HG02678 (cell line): ENCODE data around the gene RNASEH1.

Experiments used
- ATAC-seq: cut with Tn5 transposase; IDR thresholded peaks from one replicate; pipeline ENCODE4 v1.9.1; 2021; ENCODE audit warnings: mild to moderate bottlenecking, moderate library complexity; ENCODE audit not compliant: unreplicated experiment

RNASEH1 gene

DNA sequence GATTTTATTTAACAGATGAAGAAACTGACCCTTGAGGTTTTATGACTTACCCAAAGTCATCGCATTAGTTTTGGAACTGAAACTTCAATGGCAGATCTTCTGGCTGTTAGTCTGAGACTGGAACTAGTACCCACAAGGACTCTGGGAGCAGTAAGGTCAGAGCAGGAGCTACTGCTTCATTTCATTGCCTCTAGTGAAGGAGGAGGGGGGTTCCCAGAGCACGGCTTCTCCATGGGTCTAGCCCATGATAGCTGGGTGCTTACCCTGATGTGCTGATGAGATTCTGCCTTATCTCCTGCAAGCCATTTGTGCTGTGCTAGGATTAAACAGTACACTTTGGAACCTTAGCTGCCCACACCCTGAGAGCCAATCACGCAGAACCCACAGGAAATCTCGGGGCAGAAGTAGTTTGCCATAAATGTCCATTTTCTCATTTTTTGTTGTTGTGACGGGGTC lies 5.4 kb upstream of the RNASEH1 start:
- ATAC-seq: peak; percentile 59

DNA sequence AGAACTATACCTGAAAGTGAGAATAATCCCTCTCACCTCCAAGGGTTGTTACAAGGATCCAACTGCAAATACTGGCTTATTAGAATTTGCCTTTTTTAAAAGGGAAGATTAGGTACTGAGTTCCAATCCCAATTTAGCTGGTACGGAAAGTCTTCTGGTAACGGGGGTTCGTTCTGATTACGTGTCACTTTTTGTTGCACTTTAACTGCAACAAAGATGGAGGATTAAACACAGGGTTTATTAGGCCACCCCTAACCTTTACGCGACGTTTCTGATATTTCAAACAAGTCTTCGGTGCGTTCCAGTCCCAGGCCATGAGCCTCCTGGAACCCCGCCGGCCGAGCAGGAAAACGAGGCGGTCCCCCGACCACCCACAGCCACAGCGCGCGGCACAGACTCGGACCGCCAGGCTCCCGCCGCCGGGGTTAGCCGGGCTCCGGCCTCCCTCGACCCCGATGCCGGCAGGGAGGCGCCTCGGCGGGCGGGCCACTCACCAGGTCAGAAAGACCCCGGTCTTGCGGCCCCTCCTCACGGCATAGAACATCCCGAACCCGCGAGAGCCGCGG lies 411 bp downstream of the RNASEH1 start:
- peak; percentile 22 for ATAC-seq

DNA sequence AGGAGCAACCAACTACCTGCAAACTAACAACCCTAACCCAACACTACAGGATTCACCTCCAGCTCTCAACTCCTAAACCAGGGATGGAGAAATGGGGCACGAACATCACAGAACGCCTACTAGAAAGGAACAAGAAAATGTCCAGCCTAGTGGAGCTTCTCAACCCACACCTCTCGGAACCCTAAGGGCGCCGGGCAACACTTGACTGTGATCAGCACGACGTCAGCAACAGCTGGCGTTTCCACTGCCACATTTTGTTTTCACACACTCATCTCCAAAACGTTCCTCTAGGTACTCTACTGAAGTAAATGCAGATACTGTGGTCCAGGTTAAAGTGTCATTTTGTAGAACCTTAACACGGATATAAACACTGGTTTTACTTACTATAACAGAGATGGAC lies 4.2 kb downstream of the RNASEH1 start:
- no peak for ATAC-seq

DNA sequence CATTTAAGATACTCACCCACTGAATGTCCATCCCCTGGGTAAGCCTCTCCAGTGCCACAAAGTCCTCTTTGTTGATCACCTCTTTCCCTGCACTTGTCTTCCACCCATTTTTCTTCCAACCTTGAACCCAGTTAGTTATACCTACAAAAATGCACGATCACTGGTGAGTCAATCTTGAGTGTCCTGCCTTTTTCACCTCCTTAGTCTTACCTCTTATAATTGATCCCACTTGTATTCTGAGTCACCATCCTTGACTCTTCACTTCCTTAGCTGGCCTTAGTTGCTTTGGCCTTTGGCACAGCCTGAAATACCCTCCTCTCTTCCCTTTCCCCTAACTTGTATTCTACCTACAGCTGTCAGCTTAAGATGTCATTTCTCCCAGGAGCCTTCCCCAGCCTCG lies 10.2 kb downstream of the RNASEH1 start:
- no peak for ATAC-seq

DNA sequence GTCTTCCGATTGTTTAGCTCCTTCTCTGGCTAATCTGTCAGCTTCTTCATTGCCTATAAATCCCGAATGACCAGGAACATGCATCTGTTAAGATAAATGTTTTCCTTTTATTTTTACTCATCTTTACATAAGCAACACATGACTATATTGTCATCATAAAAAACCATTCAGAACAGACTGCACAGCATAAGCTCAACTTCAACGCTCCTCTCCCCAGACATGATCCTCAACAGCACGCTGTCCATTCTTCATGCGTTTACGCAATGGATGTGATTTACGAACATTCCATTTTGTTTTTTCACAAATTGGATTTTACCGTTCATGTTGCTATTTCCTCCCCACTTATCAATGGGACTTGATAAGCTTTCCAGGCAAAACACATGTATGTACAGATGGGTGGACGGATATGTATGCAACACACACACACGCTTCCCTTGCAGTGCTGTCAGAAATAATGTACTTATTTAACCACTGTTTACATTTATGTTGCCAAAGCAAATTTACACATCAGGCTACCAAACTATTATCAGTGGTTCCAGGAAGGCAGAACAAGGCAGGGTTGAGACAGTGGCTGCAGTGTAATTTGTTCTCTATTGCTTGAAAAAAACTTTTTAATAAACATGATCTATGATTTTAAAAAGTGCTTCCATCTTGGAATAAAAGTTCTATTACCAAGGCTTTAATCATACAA lies 12.2 kb downstream of the RNASEH1 start:
- no peak for ATAC-seq

DNA sequence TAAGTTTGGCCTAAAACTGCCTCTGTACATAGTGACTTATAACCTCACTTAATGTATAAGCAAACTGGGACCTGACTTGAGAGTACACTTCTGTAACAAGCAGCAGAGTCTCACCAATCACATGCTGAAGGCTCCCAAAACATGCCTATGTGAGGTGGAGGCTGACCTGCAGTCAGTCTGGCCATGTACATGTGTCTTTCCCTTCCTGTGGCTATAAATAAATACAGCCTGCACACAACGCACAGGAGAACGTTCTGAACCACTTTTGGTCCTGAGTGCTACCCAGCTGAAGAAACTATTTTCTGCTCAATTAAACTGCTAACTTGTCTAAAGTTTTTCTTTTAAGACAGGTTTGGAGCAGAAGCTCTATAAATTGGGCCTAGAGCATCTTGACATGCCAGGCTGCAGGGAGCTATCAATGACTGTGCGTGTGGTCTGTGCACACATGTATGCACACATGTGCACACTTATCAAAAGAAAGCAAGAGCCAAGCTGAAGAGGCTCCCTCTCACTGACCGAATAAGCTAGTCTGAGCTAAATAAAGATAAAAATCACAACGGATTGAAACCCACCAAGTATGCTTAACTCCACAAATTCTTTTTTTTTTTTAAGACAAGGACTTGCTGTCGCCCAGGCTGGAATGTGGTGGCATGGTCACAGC lies 15.0 kb downstream of the RNASEH1 start:
- no peak for ATAC-seq

DNA sequence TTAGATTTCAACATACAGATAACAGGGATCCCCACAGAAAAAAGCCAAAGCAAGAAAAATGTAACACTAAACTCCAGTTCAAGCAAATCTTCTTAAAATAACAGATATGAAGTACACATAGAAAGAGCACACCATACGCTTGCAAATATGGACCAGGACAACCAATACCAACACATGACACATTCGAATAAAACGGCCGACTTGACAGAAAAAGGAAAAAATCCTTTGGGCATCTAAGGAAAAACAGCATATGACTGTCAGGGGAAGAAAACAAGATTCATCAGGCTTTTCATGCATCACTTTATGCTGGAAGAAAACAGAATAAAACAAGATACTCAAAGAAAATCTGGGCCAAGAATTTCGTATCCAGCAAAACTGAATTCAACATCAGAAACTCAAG lies 16.0 kb downstream of the RNASEH1 start:
- no peak for ATAC-seq

DNA sequence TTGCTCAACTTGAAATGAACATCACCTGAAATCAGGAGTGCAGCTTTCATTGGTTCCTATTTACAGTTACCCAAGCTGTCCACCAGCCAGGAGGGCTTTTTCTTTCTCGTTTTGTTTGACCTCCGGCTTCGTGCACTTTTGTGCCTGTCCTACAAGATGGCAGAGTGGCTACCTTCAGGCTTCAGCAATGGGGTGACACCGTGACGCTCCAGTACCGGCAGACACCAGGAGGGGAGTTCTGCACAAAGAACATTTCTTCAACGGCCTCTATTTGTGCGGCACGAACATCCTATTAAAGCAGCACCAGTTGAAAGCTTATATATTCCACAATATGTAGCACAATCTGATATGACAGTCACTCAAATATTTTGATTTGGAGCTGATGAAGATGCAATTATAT lies 18.3 kb downstream of the RNASEH1 start:
- no peak for ATAC-seq

DNA sequence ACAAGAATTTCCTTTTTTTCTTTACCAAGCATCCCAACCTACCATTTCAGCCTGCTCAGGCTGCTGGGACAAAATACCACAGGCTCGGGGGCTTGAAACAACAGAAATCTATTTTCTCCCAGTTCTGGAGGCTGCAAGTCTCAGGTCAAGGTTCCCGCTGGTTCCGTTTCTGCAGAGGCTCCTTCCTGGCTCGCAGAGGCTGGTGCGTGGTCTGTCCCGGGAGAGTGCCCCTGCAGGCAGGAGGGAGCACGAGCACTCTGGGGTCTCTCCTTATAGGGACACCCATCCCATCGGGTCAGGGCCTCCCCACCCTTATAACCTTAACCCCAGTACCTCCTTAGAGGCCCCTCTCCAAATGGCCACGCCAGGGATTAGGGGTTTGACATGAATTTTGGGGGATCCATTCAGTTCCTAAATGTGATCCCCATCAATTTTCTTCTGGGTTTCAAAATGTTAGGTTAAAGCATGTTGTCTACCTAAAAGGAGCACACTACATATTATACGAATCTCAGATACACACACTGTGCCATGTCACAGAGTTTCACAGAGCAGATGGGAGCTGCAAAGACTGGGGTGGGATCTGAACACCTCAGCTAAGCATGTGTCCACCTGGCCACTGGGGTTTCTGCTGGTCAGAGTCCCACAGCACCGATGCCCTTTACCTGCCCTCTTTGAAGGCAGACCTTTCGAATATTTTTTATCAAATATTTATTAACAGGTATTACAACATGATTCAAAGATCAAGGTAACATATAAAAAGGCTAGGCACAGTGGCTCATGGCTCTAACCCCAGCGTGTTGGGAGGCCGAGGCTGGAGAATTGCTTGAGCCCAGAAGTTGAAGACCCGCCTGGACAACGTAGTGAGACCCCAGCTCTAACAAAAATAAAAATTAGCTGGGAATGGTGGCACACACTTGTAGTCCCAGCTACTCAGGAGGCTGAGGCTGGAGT lies 21.2 kb downstream of the RNASEH1 start:
- peak; percentile 66 for ATAC-seq

DNA sequence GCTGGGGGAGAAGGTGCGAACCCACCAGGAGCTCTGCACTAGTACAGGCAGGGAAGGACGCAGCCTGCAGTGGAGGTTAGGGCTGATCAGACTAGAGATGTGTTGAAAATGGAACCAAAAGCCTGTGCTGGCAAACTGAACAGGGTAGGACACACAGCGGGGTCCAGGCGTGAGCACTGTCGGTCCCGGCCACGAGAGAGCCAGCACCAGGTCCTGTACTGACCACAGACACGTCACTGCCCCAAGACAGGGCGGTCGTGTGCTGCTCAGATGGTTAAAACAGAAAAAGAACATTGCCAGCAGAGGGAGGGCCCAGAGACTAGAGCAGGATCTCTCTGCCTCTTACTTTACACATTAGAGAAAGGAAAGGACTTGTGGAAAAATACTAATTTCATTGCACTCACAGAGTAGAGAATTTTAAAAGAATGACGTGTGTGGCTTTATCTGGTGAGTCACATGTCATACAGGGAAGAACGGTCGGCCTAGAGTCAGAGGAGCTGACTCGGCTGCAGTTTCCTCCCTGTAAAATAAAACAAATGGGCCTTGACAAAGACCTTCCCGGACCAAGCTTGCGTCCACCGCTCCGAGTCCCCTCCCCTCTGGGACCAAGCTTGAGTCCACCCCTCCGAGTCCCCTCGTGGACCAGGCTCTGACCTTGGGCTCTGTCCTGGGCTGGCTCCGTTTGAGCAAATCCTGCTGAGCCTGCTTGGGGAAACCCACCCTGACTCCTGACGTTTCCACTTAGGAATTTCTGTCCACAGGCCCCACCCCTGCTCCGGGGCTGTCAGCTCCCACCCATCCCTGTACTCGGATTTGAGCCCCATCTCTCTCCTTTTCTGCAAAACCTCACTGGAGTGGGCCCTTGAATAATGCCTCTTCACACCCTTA lies 22.1 kb downstream of the RNASEH1 start:
- peak; percentile 68 for ATAC-seq

DNA sequence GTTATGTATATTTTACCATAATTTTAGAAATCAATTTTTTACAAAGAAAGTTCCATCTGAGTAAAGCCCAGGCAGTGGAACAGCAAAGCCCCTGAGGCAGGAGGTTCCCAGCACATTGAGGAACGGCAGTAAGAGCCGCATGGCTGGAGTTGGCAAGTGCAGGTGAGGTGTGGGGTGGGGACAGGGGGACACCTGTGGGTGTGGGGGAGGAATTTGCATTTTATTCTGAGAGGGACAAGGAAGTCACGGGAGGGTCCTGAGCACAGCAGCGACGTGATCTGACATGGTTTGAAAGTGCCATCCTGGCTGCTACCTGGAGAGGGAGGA lies 22.7 kb downstream of the RNASEH1 start:
- ATAC-seq: peak; percentile 8

DNA sequence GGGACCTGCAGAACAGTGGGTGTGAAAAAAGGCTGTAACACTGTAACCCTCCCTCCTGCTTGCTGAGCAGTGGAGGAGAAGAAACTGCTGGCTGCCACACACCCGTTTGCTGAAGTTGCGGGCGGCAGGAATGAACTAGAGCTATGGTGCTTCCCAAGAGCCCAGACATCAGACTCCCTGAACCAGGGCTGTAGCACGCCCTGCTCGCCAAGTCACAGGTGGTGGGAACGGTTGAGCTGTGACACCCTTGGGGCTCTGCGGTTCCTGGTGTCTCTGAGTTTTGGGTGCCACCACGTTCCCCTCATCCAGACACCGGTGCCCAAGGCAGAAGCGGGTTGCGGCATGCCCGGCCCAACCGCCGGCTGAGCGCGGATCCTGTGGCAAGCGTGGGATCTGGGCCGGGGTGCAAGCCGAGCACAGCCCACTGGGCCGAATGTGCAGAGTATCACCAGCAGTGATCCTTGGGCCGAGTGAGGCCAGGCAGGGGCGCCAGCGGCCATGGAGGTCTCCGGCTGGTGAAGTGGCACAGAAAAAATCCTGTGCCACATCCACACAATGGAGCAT lies 23.8 kb downstream of the RNASEH1 start:
- ATAC-seq: no peak

DNA sequence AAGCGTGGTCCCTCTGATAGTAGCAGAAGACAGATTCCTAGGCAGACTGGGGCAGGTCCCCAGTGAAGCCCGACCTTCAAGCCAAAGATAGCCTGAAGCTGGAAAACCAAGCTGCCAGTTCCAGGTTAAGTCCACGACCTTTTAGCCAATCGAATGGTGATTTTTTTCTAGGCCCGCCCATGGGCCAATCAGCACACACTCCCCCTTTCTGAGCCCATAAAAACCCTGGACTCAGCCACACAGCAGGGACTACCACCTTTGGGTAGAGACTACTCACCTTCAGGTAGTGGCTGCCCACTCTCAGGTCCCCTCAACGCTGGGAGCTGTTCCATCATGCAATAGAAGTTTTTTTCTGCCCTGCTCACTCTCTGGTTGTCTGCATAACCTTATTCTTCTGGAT lies 24.3 kb downstream of the RNASEH1 start:
- no peak for ATAC-seq

DNA sequence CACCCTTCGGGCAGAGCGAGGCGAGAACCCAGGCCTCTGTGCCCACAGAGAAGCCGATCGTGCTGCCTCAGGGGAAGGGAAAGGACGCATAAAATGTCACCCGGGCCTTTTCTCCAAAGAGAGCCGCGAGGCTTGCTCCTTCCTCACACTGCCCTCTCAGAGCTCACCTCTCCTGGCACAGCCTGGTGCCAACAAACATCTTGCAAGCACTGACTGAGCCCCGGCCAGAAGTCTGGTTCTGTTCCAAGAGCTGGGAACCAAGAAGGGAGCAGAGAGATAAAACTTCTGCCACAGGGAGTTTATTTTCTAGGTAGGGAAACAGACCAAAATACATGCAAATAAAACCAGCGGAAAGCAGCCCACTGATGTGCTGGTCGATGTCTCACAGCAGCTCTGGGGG lies 25.2 kb downstream of the RNASEH1 start:
- no peak for ATAC-seq

DNA sequence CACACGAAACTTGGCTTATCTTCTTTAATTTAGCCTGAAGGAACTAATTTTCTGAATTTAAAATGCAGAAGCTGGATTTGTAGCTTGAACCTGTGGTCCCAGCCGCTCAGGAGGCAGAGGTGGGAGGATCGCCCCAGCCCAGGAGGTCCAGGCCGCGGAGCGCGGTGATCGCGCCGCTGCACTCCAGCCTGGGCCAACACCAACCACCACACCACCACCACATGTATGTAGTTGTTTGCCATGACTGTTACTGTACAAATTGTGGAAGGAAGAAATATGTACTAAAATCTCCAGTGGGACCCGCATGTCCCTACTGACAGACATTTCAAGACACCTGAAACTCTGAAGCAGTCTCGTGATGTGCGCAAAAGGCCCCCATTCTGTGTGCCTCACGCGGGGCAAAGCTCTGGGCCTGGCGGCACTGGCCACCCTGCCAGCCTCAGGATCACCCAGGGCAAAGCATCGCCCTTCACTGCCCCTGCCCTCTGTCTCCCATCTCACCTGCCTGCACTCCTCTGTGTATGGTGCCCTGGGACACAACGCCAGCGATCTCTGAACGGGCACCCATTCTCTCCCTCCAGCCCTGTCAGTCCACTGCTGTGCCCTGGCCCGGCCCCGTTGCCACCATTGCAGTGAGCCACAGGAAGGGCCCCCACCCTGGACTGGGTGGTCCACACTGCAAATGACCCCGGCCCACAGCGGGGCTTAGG lies 28.7 kb downstream of the RNASEH1 start:
- no peak for ATAC-seq

DNA sequence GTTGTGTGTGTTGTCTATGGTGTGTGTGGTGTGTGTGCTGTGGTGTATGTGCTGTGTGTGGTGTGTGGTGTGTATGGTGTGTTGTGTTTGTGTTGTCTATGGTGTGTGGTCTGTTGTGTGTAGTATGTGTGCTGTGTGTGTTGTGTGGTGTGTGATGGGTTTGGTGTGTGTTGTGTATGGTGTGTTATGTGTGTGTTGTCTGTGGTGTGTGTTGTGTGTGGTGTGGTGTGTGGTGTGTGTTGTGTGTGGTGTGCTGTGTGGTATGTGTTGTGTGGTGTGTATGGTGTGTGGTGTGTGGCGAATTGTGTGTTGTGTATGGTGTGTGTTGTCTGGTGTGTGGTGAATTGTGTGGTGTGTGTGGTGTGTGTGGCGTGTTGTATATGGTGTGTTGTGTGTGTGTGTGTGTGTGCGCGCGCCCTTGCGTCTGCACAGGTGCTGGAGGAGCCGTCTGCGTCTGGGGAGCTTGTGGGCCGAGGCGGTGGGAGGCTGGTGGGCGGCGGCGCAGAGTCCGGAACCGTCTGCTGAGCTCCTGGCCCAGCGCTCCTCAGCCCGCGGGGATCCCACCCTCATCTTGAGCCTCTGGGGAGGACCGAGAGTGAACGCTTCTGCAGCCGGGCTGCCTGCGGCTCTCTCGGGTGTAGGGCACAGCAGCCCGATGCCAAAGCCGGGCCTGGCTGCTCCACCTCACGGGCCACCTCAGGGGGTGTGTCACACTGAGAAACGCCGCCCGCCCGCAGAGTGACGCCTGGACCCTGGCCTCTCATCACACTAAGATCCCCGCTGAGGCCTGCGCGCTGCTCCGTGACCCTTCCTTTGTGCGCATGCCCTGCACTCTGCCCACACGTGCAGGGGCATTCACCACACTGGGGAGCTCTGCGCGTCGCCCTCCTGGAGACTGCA lies 30.0 kb downstream of the RNASEH1 start:
- no peak for ATAC-seq

DNA sequence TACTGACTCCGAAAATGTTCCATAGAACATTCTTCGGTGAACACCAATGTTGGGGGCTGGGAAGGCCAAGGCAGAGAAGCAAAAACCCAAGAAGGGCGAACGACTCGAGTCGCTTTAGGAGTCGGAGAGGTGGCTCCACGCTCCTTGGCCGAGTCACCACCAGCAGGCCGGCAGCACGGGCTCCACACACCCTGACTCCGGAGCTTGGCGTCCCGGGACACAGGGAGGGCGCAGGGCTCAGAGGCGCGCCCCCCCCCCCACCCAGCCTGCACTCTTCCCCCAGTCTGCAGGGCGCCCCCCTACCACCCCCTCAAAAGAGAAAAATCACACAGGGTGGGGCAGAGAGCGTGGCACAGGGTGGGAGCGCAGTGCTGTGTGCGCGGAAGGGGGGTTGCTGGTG lies 31.3 kb downstream of the RNASEH1 start:
- no peak for ATAC-seq

DNA sequence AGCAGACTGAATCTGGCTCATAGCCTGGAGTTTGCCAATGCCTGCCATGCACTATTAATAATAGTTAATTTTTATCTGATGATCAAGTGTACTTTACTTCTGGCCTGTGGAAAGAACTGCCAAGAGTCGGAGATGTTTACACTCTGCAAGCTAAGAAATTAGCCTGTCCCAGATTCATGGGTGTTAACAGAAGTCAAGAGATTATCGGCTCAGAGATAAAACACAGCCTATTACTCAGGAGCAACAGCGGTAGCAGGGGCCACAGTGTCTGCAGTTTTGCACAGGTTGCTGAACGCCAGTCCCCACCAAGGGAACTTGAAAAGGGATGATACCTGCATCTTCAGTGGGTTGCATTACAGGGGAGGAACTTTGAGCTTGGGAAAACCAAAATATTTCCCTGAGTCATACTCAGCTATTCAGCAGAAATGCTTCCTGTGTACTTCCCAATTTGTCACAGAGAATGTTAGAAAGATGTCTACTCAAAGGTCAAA lies 34.5 kb downstream of the RNASEH1 start:
- ATAC-seq: no peak
